DMS 273 treated with DMSO at 0.1 percent for 48 hours (cell line): ENCODE measurements around the gene SPAAR.
A peak's percentile ranks its signal among the peaks of the same experiment; 100 is the strongest.
"Not testable (repeated sequence)": the region's sequence is repeated elsewhere in the genome, so short reads cannot be mapped to it uniquely, and the experiment has no call there.

Experiments used
- DNase-seq: peaks from one replicate; lab custom pipeline; 2025; lab: John Stamatoyannopoulos, UW

The SPAAR gene

GRCh38 chr9:35904338-35904737 is 5.0 kb upstream of the SPAAR start:
- no peak for DNase-seq

- no peak for DNase-seq
These were observed 4.1 kb upstream of the SPAAR start for GRCh38 chr9:35905051-35905781.

- DNase-seq, result peak; percentile 39
These were observed 3.2 kb upstream of the SPAAR start, which contains the start of gene HRCT1 for GRCh38 chr9:35905912-35906679. TSS of gene HRCT1 (plus strand) at chr9:35906202. CDS start at chr9:35906288, 86 bp downstream.

GRCh38 chr9:35906923-35907699 is 2.2 kb upstream of the SPAAR start:
- DNase-seq, result peak; percentile 34

- peak; percentile 46 for DNase-seq
These were observed 1.4 kb upstream of the SPAAR start for GRCh38 chr9:35907711-35908503.

GRCh38 chr9:35908504-35909125 is 675 bp upstream of the SPAAR start:
- DNase-seq, result no peak

- no peak for DNase-seq
These were observed 660 bp downstream of the SPAAR start for GRCh38 chr9:35909687-35910612.

- peak; percentile 53 for DNase-seq
These were observed 1.5 kb downstream of the SPAAR start for GRCh38 chr9:35910613-35911359.

- no peak for DNase-seq
These were observed 2.4 kb downstream of the SPAAR start for GRCh38 chr9:35911690-35912089.

GRCh38 chr9:35912791-35913400 is 3.6 kb downstream of the SPAAR start:
- DNase-seq, result no peak

- DNase-seq, result not testable (repeated sequence)
These were observed 4.1 kb downstream of the SPAAR start for GRCh38 chr9:35913429-35913828.

- no peak for DNase-seq
These were observed 5.1 kb downstream of the SPAAR start for GRCh38 chr9:35914301-35914807.

GRCh38 chr9:35915681-35916294 is 6.5 kb downstream of the SPAAR start:
- no peak for DNase-seq

- no peak for DNase-seq
These were observed 8.0 kb downstream of the SPAAR start for GRCh38 chr9:35917261-35917660.

GRCh38 chr9:35918780-35919179 is 9.5 kb downstream of the SPAAR start:
- no peak for DNase-seq

GRCh38 chr9:35919212-35920008 is 10.1 kb downstream of the SPAAR start:
- no peak for DNase-seq

GRCh38 chr9:35920051-35920620 is 10.8 kb downstream of the SPAAR start:
- DNase-seq, result no peak
